SU-DHL-6 (cell line): ENCODE results near the gene NLGN1.

Experiments used
- H2AFZ ChIP-seq: fragments of 200-600 bp; sonication (generic); 2 replicates; pipeline ENCODE4 v1.6.1; 2014; ENCODE audit warnings: low read depth, mild to moderate bottlenecking, moderate library complexity, mixed read lengths, antibody characterized with exemption, low read length; ENCODE audit not compliant: severe bottlenecking
- H3F3A ChIP-seq: fragments of 200-600 bp; shearing (Covaris generic); 2 replicates; pipeline ENCODE4 v1.6.0; 2016; ENCODE audit warnings: antibody characterized with exemption, mild to moderate bottlenecking; ENCODE audit not compliant: insufficient read depth
- H3K27ac ChIP-seq: fragments of 200-600 bp; sonication (generic); 2 replicates; pipeline ENCODE4 v1.5.1; 2016; ENCODE audit warnings: low read depth, mild to moderate bottlenecking, low read length, moderate library complexity, mixed read lengths
- H3K27me3 ChIP-seq: fragments of 200-600 bp; sonication (generic), shearing (Covaris generic); 2 replicates; pipeline ENCODE4 v1.6.0; 2014; ENCODE audit warnings: mild to moderate bottlenecking, low read length
- H3K36me3 ChIP-seq: fragments of 200-600 bp; sonication (generic); 2 replicates; pipeline ENCODE4 v1.6.1; 2014; ENCODE audit warnings: mild to moderate bottlenecking, low read length, mixed read lengths
- H3K4me2 ChIP-seq: fragments of 300-600, 200-600 bp; shearing (Covaris generic), sonication (generic); 2 replicates; pipeline ENCODE4 v1.6.0; 2014; ENCODE audit warnings: low read length, low read depth, mild to moderate bottlenecking; ENCODE audit not compliant: poor library complexity, severe bottlenecking
- H3K4me3 ChIP-seq: fragments of 200-600 bp; sonication (generic); 2 replicates; pipeline ENCODE4 v1.5.1; 2014; ENCODE audit warnings: antibody characterized with exemption, low read length, mild to moderate bottlenecking, mixed read lengths; ENCODE audit not compliant: insufficient read depth, poor library complexity, severe bottlenecking
- H3K79me2 ChIP-seq: fragments of 200-600 bp; sonication (generic); 2 replicates; pipeline ENCODE4 v1.6.1; 2014; ENCODE audit warnings: mild to moderate bottlenecking, low read length, moderate library complexity; ENCODE audit not compliant: insufficient read depth
- H3K9ac ChIP-seq: fragments of 200-600 bp; sonication (generic); 2 replicates; pipeline ENCODE4 v1.7.0; 2014; ENCODE audit warnings: mild to moderate bottlenecking, low read length
- H3K9me2 ChIP-seq: fragments of 200-600 bp; sonication (generic); replicated peaks from 2 replicates; pipeline ENCODE4 v1.6.1; 2014; ENCODE audit warnings: low read length; ENCODE audit not compliant: insufficient read depth
- H3K9me3 ChIP-seq: fragments of 200-600 bp; sonication (generic); 2 replicates; pipeline ENCODE4 v1.6.1; 2014; ENCODE audit warnings: low read length, mixed read lengths; ENCODE audit not compliant: insufficient read depth
- H4K20me1 ChIP-seq: fragments of 200-600 bp; sonication (generic); 2 replicates; pipeline ENCODE4 v1.6.1; 2014; ENCODE audit warnings: low read depth, mild to moderate bottlenecking, antibody characterized with exemption, low read length, moderate library complexity, mixed read lengths
- EZH2phosphoT487 ChIP-seq: fragments of 200-600 bp; sonication (generic), shearing (Covaris generic); conservative IDR thresholded peaks from 2 replicates; pipeline ENCODE4 v1.6.1; 2018; ENCODE audit warnings: mild to moderate bottlenecking, antibody characterized with exemption, low read length, moderate library complexity, mixed read lengths
- TF ChIP-seq, protein P1 (sequence below): fragments of 200-600 bp; sonication (generic); IDR thresholded peaks from one replicate; pipeline ENCODE4 v1.5.1; 2017; ENCODE audit warnings: antibody characterized with exemption, mild to moderate bottlenecking, low read length, moderate library complexity; ENCODE audit not compliant: insufficient read depth, poor library complexity, severe bottlenecking

Gene NLGN1

DNA sequence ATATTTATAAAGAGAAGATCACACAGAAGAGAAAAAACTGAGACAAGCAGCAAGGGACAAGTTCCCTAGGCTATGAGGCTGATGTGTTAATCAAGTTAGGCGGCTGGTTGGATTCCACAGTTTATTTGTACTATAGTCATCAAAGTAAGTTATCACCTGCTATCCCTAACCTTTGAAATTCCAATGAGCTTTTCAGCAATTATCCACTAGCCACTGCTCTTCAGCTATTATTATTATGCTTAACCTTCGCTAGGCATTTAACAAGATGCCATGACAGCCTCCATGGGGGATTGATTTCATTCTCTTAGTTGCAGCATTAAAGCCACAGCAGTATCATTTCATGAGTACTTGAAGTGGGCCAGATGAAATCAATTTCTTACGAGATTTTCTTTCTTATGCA, 762.1 kb downstream of the NLGN1 start:
- Histone ChIP-seq H3K27ac (no peak overlapping the region), H3K4me2 (no peak overlapping the region), H3K4me3 (no peak overlapping the region), H3K27me3 (no peaks in the 10 kb centered on the region), H3K9ac (no peak overlapping the region), H2AFZ (no peak overlapping the region), H3K36me3 (no peaks in the 10 kb centered on the region), H3K9me2 (no peaks in the 10 kb centered on the region), H4K20me1 (no peaks in the 10 kb centered on the region), H3K79me2 (no peaks in the 10 kb centered on the region), H3K9me3 (no peaks in the 10 kb centered on the region; the same call in 1 of the 2 replicates), H3F3A (no peaks in the 10 kb centered on the region)
- no peak for TF ChIP-seq EZH2phosphoT487
- TF ChIP-seq, protein P1, sequence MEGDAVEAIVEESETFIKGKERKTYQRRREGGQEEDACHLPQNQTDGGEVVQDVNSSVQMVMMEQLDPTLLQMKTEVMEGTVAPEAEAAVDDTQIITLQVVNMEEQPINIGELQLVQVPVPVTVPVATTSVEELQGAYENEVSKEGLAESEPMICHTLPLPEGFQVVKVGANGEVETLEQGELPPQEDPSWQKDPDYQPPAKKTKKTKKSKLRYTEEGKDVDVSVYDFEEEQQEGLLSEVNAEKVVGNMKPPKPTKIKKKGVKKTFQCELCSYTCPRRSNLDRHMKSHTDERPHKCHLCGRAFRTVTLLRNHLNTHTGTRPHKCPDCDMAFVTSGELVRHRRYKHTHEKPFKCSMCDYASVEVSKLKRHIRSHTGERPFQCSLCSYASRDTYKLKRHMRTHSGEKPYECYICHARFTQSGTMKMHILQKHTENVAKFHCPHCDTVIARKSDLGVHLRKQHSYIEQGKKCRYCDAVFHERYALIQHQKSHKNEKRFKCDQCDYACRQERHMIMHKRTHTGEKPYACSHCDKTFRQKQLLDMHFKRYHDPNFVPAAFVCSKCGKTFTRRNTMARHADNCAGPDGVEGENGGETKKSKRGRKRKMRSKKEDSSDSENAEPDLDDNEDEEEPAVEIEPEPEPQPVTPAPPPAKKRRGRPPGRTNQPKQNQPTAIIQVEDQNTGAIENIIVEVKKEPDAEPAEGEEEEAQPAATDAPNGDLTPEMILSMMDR: no peak

DNA sequence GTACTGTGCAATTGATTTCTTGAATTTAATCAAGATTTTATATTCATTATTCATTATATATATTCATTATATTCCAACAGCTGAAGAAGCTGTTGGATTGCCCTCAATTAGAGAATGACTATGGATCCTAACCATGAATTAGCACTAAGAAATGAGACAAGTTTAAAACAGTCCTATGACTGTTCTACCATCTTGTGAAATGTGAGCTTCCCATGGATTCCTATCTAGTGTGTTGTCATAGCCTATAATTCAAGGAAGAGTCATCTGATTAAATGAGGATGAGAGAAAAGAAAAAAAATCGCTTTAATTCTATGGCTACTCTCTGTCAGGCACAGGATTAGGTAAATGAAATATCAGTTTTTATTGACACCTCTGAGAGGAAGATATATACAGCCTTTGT, 765.0 kb downstream of the NLGN1 start:
- Histone ChIP-seq H4K20me1 (no peaks in the 10 kb centered on the region), H3K9me3 (no peaks in the 10 kb centered on the region; the same call in 1 of the 2 replicates)
- TF ChIP-seq, protein P1: no peak
- TF ChIP-seq EZH2phosphoT487: no peak

DNA sequence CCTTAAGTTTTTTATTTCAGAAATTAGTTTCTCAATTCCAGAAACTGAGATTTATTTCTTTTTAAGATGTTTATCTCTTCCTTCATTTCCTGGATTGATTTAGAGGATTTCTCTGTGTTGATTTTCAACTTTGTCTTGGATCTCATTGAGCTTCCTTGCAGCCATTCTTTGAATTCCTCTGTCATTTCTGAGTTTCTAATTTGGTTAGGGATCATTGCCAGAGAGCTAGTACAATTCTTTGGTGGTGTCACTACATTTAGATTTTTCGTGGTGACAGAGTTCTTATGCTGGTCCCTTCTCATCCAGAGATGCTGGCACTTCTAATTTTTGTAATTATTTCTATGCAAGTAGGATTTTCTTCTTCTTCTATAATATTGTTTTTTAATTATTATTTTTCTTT, 770.5 kb downstream of the NLGN1 start:
- Histone ChIP-seq H3K9me2 (no peaks in the 10 kb centered on the region), H3K9me3 (no peaks in the 10 kb centered on the region; the same call in 1 of the 2 replicates), H2AFZ (no peak overlapping the region), H4K20me1 (no peaks in the 10 kb centered on the region), H3K36me3 (no peaks in the 10 kb centered on the region), H3K79me2 (no peaks in the 10 kb centered on the region), H3F3A (no peaks in the 10 kb centered on the region), H3K9ac (no peak overlapping the region), H3K27ac (no peak overlapping the region), H3K4me2 (no peak overlapping the region), H3K27me3 (no peaks in the 10 kb centered on the region), H3K4me3 (no peak overlapping the region)
- TF ChIP-seq, protein P1: no peak
- no peak for TF ChIP-seq EZH2phosphoT487

More for the DNA sequence above, 765.0 kb downstream of the NLGN1 start:
- H3K4me3 ChIP-seq: no peak overlapping the region
- H3K27me3 ChIP-seq: no peaks in the 10 kb centered on the region
- no peak overlapping the region for H3K27ac ChIP-seq
- H2AFZ ChIP-seq: no peak overlapping the region
- no peak overlapping the region for H3K4me2 ChIP-seq
- no peaks in the 10 kb centered on the region for H3K36me3 ChIP-seq
- no peaks in the 10 kb centered on the region for H3K9me2 ChIP-seq
- no peaks in the 10 kb centered on the region for H3K79me2 ChIP-seq
- no peak overlapping the region for H3K9ac ChIP-seq
- no peaks in the 10 kb centered on the region for H3F3A ChIP-seq
